Activated naive CD8-positive, alpha-beta T cell treated with anti-CD3 and anti-CD28 coated beads, Interleukin-2, amount 50 U/mL, for 24 hours (primary cell): ENCODE data around the gene ADAM22.
A peak's percentile ranks its signal among the peaks of the same experiment; 100 is the strongest.

ENCODE experiments used
- ATAC-seq: fragments of 150-1000 bp; cut with Tn5 transposase; one replicate; pipeline ENCODE4 v1.10.0; 2021
- DNase-seq: peaks from one replicate; pipeline ENCODE4 v3.0.0; 2021
- H3K27ac Mint-ChIP-seq: one replicate; pipeline ENCODE4 v1.8.0; 2021; ENCODE audit warnings: mild to moderate bottlenecking, mixed read lengths
- H3K27me3 Mint-ChIP-seq: one replicate; pipeline ENCODE4 v1.8.0; 2021; ENCODE audit warnings: mixed read lengths
- H3K36me3 Mint-ChIP-seq: one replicate; pipeline ENCODE4 v1.8.0; 2021; ENCODE audit warnings: low read depth, mixed read lengths
- H3K4me1 Mint-ChIP-seq: one replicate; pipeline ENCODE4 v1.8.0; 2021; ENCODE audit warnings: mixed read lengths
- H3K4me3 Mint-ChIP-seq: one replicate; pipeline ENCODE4 v1.8.0; 2021; ENCODE audit warnings: mild to moderate bottlenecking, moderate library complexity, mixed read lengths
- H3K9me3 Mint-ChIP-seq: one replicate; pipeline ENCODE4 v1.8.0; 2021; ENCODE audit warnings: mixed read lengths

Gene ADAM22

GRCh38 chr7:88205179-88205578 lies 271.1 kb downstream of the ADAM22 start:
- H3K36me3 Mint-ChIP-seq = peaks cover 63% of the 10 kb centered on the region
- ATAC-seq = no peak
- no peak for DNase-seq
- H3K27me3 Mint-ChIP-seq = no peaks in the 10 kb centered on the region
- H3K4me1 Mint-ChIP-seq = peaks cover 15% of the 10 kb centered on the region
- H3K27ac Mint-ChIP-seq = no peak overlapping the region
- H3K4me3 Mint-ChIP-seq = no peak overlapping the region
- no peaks in the 10 kb centered on the region for H3K9me3 Mint-ChIP-seq

- no peaks in the 10 kb centered on the region for H3K9me3 Mint-ChIP-seq
- no peak overlapping the region for H3K27ac Mint-ChIP-seq
- H3K36me3 Mint-ChIP-seq = peaks cover 67% of the 10 kb centered on the region
- no peak overlapping the region for H3K4me3 Mint-ChIP-seq
- DNase-seq (no peak), ATAC-seq (no peak)
- peaks cover 15% of the 10 kb centered on the region for H3K4me1 Mint-ChIP-seq
- no peaks in the 10 kb centered on the region for H3K27me3 Mint-ChIP-seq
Observed at GRCh38 chr7:88206254-88206653, 272.2 kb downstream of the ADAM22 start.

GRCh38 chr7:88208521-88208920 lies 274.5 kb downstream of the ADAM22 start:
- Mint-ChIP-seq H3K36me3 (peaks cover 68% of the 10 kb centered on the region), H3K9me3 (no peaks in the 10 kb centered on the region), H3K27ac (no peak overlapping the region), H3K4me1 (no peaks in the 10 kb centered on the region), H3K4me3 (no peak overlapping the region), H3K27me3 (no peaks in the 10 kb centered on the region)
- no peak for ATAC-seq
- no peak for DNase-seq

- no peak overlapping the region for H3K27ac Mint-ChIP-seq
- peaks cover 69% of the 10 kb centered on the region for H3K36me3 Mint-ChIP-seq
- ATAC-seq (no peak), DNase-seq (no peak)
- no peaks in the 10 kb centered on the region for H3K27me3 Mint-ChIP-seq
- no peaks in the 10 kb centered on the region for H3K9me3 Mint-ChIP-seq
- no peak overlapping the region for H3K4me3 Mint-ChIP-seq
- H3K4me1 Mint-ChIP-seq = peaks cover 22% of the 10 kb centered on the region
Observed at GRCh38 chr7:88212918-88213317, 278.9 kb downstream of the ADAM22 start.

GRCh38 chr7:88214456-88214855 lies 280.4 kb downstream of the ADAM22 start:
- Mint-ChIP-seq H3K36me3 (peaks cover 64% of the 10 kb centered on the region), H3K27ac (peak overlapping the region; percentile 57), H3K27me3 (no peaks in the 10 kb centered on the region), H3K4me3 (no peak overlapping the region), H3K9me3 (no peaks in the 10 kb centered on the region), H3K4me1 (peaks cover 27% of the 10 kb centered on the region)
- ATAC-seq (no peak), DNase-seq (no peak)

GRCh38 chr7:88215295-88215694 lies 281.2 kb downstream of the ADAM22 start:
- no peak overlapping the region for H3K4me3 Mint-ChIP-seq
- H3K27ac Mint-ChIP-seq = no peak overlapping the region

GRCh38 chr7:88216276-88216675 lies 282.2 kb downstream of the ADAM22 start:
- DNase-seq = no peak
- H3K27me3 Mint-ChIP-seq = no peaks in the 10 kb centered on the region
- peaks cover 33% of the 10 kb centered on the region for H3K4me1 Mint-ChIP-seq
- H3K4me3 Mint-ChIP-seq = no peak overlapping the region
- ATAC-seq = no peak
- H3K36me3 Mint-ChIP-seq = peaks cover 52% of the 10 kb centered on the region
- H3K27ac Mint-ChIP-seq = no peak overlapping the region
- no peaks in the 10 kb centered on the region for H3K9me3 Mint-ChIP-seq

More at GRCh38 chr7:88215295-88215694, 281.2 kb downstream of the ADAM22 start:
- H3K4me1 Mint-ChIP-seq = peaks cover 27% of the 10 kb centered on the region
- no peak for ATAC-seq
- H3K27me3 Mint-ChIP-seq = no peaks in the 10 kb centered on the region
- DNase-seq = no peak
- peaks cover 56% of the 10 kb centered on the region for H3K36me3 Mint-ChIP-seq
- H3K9me3 Mint-ChIP-seq = no peaks in the 10 kb centered on the region

GRCh38 chr7:88217675-88218428 lies 283.8 kb downstream of the ADAM22 start:
- DNase-seq = no peak
- peak overlapping the region; percentile 94 for H3K4me3 Mint-ChIP-seq
- H3K36me3 Mint-ChIP-seq = peaks cover 48% of the 10 kb centered on the region
- peak; percentile 10 for ATAC-seq
- peak overlapping the region; percentile 86 for H3K27ac Mint-ChIP-seq
- no peaks in the 10 kb centered on the region for H3K9me3 Mint-ChIP-seq
- no peaks in the 10 kb centered on the region for H3K27me3 Mint-ChIP-seq
- peaks cover 33% of the 10 kb centered on the region for H3K4me1 Mint-ChIP-seq

GRCh38 chr7:88218429-88218745 lies 284.3 kb downstream of the ADAM22 start:
- Mint-ChIP-seq H3K27me3 (no peaks in the 10 kb centered on the region), H3K9me3 (no peaks in the 10 kb centered on the region), H3K27ac (peak overlapping the region; percentile 86), H3K4me3 (peak overlapping the region; percentile 94), H3K36me3 (peaks cover 43% of the 10 kb centered on the region), H3K4me1 (peaks cover 33% of the 10 kb centered on the region)
- DNase-seq (no peak), ATAC-seq (no peak)

- Mint-ChIP-seq H3K27me3 (no peaks in the 10 kb centered on the region), H3K4me1 (peaks cover 31% of the 10 kb centered on the region)
- peak; percentile 44 for DNase-seq
Observed at GRCh38 chr7:88218836-88219605, 285.0 kb downstream of the ADAM22 start.

GRCh38 chr7:88219781-88220747 lies 286.0 kb downstream of the ADAM22 start, which contains the start of gene SRI:
Gene SRI, minus strand, starts transcription at chr7:88220038. Its CDS starts 12 bp downstream, at chr7:88220026.
- peak; percentile 91 for DNase-seq
- Mint-ChIP-seq H3K4me1 (peaks cover 27% of the 10 kb centered on the region), H3K36me3 (peaks cover 30% of the 10 kb centered on the region), H3K27ac (peak within 1 kb of the TSS; percentile 89), H3K4me3 (peak within 1 kb of the TSS; percentile 94), H3K27me3 (no peaks in the 10 kb centered on the region), H3K9me3 (no peaks in the 10 kb centered on the region)
- peak; percentile 95 for ATAC-seq

More at GRCh38 chr7:88218836-88219605, 285.0 kb downstream of the ADAM22 start:
- Mint-ChIP-seq H3K36me3 (peaks cover 38% of the 10 kb centered on the region), H3K9me3 (no peaks in the 10 kb centered on the region), H3K4me3 (peak overlapping the region; percentile 94), H3K27ac (peak overlapping the region; percentile 86)
- peak; percentile 18 for ATAC-seq

- H3K4me1 Mint-ChIP-seq = peaks cover 12% of the 10 kb centered on the region
- peaks cover 4% of the 10 kb centered on the region for H3K27me3 Mint-ChIP-seq
- no peak overlapping the region for H3K27ac Mint-ChIP-seq
- ATAC-seq (no peak), DNase-seq (no peak)
- H3K9me3 Mint-ChIP-seq = no peaks in the 10 kb centered on the region
- H3K36me3 Mint-ChIP-seq = peaks cover 3% of the 10 kb centered on the region
- no peak overlapping the region for H3K4me3 Mint-ChIP-seq
Observed at GRCh38 chr7:88223265-88223664, 289.2 kb downstream of the ADAM22 start.

- H3K36me3 Mint-ChIP-seq = no peaks in the 10 kb centered on the region
- peaks cover 10% of the 10 kb centered on the region for H3K4me1 Mint-ChIP-seq
- no peak overlapping the region for H3K4me3 Mint-ChIP-seq
- no peak for ATAC-seq
- H3K9me3 Mint-ChIP-seq = peaks cover 6% of the 10 kb centered on the region
- no peak overlapping the region for H3K27ac Mint-ChIP-seq
- peaks cover 13% of the 10 kb centered on the region for H3K27me3 Mint-ChIP-seq
- no peak for DNase-seq
Observed at GRCh38 chr7:88224601-88225275, 290.7 kb downstream of the ADAM22 start.

- peaks cover 5% of the 10 kb centered on the region for H3K4me1 Mint-ChIP-seq
- H3K27me3 Mint-ChIP-seq = peaks cover 19% of the 10 kb centered on the region
- ATAC-seq = no peak
- H3K4me3 Mint-ChIP-seq = no peak overlapping the region
- peaks cover 6% of the 10 kb centered on the region for H3K9me3 Mint-ChIP-seq
- no peaks in the 10 kb centered on the region for H3K36me3 Mint-ChIP-seq
- H3K27ac Mint-ChIP-seq = no peak overlapping the region
- no peak for DNase-seq
Observed at GRCh38 chr7:88226201-88226600, 292.1 kb downstream of the ADAM22 start.
